GM18498 (cell line): ENCODE results near the gene FITM1.

Source experiments
- ATAC-seq: cut with Tn5 transposase; IDR thresholded peaks from one replicate; pipeline ENCODE4 v1.9.1; 2021; ENCODE audit warnings: mild to moderate bottlenecking, moderate library complexity; ENCODE audit not compliant: unreplicated experiment

Gene FITM1

GRCh38 chr14:24181371-24182077, 51.1 kb downstream of the FITM1 start:
- ATAC-seq = no peak
